GM18861 (cell line): ENCODE measurements around the gene TRHDE.

ENCODE experiments used
- ATAC-seq: cut with Tn5 transposase; IDR thresholded peaks from one replicate; pipeline ENCODE4 v1.9.1; 2021; ENCODE audit not compliant: unreplicated experiment

Gene TRHDE, protein sequence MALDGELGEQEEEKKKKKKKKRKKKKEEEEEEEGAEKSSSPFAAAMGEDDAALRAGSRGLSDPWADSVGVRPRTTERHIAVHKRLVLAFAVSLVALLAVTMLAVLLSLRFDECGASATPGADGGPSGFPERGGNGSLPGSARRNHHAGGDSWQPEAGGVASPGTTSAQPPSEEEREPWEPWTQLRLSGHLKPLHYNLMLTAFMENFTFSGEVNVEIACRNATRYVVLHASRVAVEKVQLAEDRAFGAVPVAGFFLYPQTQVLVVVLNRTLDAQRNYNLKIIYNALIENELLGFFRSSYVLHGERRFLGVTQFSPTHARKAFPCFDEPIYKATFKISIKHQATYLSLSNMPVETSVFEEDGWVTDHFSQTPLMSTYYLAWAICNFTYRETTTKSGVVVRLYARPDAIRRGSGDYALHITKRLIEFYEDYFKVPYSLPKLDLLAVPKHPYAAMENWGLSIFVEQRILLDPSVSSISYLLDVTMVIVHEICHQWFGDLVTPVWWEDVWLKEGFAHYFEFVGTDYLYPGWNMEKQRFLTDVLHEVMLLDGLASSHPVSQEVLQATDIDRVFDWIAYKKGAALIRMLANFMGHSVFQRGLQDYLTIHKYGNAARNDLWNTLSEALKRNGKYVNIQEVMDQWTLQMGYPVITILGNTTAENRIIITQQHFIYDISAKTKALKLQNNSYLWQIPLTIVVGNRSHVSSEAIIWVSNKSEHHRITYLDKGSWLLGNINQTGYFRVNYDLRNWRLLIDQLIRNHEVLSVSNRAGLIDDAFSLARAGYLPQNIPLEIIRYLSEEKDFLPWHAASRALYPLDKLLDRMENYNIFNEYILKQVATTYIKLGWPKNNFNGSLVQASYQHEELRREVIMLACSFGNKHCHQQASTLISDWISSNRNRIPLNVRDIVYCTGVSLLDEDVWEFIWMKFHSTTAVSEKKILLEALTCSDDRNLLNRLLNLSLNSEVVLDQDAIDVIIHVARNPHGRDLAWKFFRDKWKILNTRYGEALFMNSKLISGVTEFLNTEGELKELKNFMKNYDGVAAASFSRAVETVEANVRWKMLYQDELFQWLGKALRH

DNA sequence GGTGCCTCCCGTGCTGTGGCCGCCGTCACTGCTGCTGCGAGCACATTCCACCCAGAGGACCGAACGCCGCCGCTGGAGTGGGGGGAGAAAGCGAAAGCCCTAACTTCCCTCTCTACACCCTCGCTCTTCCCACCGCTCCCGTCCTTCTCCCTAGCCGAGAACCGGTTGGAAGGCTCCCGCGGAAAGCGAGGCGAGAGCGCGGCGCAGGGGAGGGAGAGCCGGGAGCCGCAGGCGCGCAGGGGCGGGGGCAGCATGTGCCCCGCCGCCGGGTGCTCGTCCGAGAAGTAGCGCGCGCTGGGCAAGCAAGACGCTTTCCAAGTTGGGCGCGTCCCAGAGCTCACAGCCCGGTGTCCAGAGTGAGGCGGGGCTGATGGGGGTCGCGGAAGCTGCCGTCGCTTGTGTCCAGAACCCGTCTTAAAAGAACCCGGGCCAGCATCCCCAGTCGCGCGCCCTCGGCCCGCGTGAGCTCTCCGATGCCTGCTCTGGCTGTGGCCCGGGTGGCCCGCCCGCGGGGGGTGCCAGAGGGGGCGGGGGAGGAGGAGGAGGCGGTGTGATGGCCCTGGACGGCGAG, at the start of gene TRHDE:
Gene TRHDE (plus strand): TSS at position 280 of the 571 bp plus-strand sequence. CDS start 274 bp downstream, at position 554.
- ATAC-seq: no peak

DNA sequence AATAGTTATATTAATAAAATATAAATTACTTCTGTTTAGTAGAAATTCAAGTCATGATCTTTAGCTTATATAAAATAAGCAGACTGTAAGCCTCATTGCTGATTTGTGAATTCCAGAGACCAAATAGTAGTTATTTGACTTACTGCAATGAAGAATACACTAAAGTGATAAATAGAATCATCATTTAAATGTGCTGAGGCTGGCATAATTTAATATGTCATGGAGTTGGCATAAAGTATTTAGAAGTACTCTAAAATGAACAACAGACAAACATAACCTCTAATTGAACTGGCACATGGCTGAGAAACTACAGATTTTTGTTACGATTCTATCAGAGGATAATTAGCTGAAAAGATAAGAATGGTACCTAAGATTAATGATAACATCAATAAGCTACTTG, 45.7 kb upstream of the TRHDE start:
- ATAC-seq: no peak

DNA sequence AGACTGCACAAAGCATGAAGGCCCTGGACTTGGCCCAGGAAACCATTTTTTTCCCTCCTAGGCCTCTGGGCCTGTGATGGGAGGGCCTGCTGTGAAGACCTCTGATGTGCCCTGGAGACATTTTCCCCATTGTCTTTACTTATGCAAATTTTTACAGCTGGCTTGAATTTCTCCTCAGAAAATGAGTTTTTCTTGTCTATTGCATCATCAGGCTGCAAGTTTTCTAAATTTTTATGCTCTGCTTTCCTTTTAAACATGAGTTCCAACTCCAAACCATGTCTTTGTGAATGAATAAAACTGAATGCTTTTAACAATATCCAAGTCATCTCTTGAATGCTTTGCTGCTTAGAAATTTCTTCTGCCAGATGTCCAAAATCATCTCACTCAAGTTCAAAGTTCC, 43.7 kb upstream of the TRHDE start:
- ATAC-seq: no peak

DNA sequence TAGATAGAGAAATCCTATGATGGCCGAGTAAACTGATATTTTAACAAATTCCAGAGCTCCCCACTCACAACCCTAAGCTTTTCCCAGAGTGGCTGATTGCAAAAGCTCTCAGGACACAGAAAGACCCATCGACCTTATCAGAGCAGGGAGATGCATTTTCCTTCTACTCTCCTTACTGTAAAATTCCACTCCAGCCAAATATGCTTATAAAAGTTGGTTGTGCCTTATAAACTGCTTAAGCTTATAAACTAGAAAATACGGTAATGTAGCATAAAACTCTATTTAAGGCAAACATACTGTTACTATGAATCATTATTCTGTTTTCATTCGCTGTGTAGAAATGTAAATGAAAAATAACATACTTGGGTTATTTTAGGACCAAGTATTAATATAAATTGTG, 41.6 kb upstream of the TRHDE start:
- ATAC-seq: no peak

DNA sequence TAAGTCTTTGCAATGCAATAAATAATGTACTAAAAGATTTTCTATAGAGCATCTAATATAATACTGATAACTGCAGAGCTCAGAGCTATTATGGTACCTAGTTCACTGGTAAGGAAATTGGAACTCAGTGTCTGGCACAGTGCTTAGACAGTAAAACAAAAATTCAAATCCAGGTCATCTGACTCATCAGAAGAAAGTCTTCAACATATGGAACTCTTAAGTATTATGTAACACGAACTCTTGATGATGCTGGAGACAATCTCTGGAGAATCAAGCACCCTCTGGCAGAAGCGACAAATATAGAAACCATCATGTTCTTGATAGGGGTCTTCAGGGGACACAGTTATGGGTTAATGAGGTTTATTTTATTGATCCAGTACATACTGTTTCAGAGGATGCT, 37.3 kb upstream of the TRHDE start:
- ATAC-seq: no peak

DNA sequence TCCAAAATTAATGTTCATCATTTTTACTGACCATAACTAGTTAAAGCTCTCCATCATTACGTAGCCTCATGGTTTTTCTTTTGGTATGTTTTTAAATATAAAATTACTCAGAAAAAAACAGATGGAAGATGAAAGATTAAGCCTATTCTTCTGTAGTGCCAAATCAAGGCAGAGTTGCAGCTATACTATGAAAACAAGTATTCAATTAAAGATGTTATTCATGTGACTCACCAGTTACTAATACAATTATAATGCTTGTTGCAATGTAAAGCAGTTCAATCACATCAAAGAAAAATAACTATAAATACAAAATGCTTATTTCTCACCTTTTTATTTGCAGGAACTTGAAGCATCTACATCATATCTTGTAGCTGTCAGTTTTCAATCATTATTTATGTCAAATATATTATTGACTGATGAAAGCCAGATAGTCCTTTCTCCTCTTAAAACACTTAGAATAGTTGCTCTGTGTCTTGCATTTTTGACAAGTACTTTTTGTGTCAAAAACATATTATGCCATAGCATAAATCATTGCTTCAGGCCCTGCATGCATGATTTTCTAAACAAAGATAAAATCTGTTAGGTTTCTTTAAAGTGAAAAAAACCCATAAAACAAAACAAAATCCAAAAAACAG, 36.0 kb upstream of the TRHDE start:
- ATAC-seq: no peak

DNA sequence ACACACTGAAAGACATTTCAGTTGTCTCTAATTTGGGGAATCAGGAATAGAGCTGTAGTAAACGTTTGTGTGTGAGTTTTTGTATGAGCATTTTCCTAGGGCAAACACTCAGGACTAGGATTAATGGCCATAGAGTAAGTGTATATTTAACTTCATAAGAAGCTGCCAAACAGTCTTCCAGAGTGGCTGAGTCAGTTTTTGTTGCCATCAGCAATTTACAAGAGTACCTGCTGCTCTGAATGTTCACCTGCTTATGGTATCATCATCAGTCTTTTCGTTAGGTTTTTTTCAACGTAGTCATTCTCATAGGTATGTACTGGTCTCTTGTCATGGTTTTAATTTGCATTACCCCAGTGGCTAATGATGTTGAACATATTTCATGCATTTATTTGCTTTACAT, 30.6 kb upstream of the TRHDE start:
- no peak for ATAC-seq

DNA sequence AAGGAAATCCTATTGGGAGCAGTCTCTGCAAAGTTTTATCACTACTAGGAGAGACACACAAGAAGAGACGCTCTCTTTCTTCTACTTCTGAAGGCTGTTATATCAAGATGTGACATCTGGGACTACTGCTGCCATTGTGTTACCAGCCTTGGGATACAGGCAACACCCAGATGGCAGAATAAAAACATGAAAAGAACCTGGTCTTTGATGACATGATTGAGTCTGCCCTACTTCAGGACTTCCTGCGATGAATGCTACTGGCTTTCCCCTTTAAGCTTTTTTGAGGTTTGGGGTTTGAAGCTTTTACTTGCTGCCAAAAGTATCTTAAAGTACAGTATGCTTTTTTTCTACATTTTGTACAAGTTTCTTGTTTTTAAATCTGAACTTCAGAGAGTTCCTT, 29.2 kb upstream of the TRHDE start:
- ATAC-seq: no peak

DNA sequence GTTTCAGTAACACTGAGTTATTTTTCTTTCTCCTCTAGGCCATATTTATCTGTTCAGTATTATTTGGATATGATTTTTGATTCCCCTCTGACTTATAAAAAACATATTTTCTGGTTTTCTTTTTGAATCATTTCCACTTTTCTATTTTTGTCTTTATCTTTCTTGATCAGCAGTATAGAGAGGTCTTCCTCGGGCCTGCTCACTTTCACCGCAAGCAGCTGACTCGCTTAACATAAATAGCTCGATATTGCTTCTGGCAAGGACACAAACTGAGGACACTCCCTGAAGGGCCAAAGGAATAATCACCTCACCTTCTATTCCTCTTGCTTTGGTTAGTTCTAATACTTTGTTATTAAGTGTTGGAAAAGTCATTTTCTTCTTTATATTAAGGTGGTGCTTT, 25.8 kb upstream of the TRHDE start:
- no peak for ATAC-seq

DNA sequence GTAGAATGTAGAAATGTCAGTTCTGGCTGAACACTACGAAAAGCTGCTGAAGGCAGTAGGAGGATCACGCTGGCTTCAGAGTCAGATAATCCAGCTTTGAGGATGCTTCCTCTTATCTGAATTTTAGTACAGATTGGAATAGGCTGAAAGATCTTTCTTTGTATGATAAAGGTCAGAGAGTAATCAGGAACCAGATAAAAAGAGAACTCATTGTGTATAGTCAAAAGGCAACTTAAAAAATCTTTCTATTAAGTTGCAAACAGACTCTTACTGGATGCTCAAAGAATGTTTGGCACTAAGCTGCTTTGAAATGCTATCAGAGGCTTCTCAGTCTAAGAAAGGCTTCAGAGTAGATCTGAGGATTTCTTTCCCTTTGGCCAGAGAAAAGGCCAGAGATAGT, 21.8 kb upstream of the TRHDE start:
- ATAC-seq: no peak

DNA sequence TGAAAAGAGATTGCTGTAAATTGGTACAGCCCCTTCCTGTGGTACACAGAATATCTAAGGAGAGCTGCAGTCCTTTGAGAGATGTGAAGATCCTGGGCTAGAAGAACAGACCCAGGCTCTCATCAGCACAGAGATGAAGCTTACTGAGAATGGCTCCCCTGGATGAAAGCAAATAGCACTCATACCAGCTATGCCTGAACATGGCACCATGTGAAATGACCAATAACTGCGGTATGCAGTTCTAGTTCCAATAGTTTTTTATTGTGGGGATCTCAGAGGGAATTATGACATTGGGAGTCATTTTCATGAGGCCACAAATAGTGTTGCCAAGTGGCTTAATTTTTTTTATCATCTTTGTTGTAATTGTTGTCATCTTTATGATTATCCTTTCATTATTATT, 15.4 kb upstream of the TRHDE start:
- ATAC-seq: no peak

DNA sequence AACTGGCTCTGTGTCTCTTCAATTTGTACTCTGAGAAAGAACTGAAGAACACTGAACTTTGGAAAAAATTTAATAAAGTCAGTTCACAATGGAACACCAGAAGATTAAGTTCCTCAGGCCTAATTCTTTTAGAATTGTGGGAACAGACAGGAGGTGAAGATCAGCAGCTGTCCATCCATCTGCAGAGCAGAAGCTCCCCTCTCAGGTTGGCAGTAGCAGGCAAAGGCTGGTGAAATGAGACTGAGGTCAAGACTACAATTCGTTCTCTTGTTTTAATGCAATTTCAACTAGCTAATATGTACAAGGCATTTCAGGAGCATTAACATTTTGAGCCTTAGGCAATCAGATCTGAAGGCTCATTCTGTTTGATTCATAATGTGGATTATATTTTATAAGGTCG, 10.3 kb upstream of the TRHDE start:
- no peak for ATAC-seq

DNA sequence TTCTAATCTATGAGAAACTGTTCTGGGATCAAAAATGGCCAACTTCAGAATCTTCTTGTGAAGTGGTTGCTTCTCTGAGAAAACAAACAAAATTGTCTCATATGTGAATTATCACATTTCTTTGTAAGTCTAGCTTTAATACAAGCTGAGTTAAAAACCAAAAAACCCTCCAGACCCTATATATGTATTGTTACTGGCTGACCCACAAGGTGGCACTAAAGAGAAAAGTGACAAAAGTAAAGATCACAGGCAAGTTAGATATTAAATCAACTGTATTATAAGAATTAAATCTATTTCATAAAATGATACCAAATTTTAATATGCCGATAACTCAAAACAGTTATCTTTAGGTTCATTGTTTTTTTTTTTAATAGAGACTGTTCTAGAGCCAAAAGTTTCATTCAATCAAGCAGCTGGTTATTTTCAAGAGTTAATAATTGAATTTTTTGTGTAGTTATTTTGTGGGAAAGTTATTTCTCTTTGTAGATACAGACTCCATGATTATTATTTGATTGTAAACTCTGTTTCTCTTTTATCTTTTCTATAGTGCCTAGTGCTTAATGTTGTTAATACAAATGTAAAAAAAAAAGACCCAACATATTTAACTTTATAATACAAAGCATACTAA, 7.5 kb upstream of the TRHDE start:
- no peak for ATAC-seq

DNA sequence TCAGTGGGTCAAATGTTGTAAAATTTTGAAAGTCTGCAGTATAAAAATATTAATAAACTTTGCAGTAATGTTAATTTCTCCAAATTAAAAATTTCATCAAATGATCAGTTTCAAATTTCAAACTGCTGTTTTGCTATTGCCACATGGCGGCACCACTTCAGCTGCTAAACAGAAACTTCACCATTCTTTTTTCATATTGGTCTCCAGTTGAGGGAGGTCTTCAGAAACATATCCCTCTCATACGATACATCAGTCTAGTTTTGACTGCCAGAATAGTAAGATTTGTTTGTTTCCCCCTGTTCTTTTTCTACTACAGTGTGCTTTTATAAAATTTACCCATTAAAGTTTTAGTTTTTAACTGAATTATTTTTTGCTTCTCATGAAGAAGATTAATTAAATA, 4.2 kb upstream of the TRHDE start:
- no peak for ATAC-seq

DNA sequence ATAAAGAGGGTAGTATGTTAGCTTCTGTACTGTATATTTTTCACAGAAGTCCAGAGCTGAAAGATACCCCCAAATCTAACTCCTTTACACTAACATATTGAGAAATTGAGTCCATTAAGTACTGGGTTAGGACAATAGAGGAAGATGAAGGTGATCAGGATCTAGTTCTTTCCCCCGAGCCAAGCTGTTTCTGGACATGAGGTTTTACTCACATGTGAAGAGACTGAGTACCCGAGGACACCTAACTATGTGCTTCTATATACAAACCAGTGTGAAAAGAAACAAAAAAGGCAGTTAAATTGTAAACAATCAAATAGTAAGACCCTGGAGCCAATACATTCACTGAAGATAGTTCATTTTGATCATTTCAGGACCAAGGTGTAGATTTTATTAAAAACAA, 3.8 kb upstream of the TRHDE start:
- ATAC-seq: no peak

DNA sequence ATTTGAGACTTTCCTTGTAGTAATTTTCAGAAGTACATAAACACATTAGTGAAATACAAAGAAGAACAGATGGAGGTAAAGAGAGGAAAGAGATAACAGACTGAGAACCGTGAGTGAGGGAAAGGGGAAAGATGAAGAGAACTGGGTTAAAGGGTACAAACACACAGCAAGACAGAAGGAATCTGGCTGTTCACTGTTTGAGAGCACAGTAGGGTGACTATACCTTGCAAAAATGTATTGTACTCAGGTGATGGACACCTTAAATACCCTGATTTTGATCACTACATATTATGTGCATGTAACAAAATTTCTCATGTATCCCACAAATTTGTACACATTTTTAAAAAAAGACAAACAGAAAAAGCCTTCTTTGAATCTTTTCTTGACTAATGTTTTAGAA, 2.7 kb upstream of the TRHDE start:
- no peak for ATAC-seq

DNA sequence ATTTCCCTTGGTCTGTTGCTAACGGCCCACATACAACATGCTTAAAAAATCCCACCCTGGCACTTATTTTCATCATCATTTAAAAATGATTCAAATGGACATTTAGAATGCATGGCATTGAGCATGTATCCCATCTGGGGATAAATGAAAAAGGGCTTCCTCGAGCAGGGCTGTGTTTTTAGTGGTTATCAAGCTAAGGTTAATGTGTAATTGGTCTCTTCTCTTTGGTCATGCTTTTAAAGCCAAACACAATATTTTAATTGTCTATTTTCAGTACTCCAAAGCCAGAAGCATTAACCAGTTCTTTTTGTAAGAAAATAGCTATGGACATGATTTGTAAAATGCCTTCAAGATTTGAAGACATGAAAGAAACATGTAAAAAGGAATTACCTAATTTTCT, 1.9 kb upstream of the TRHDE start:
- no peak for ATAC-seq

DNA sequence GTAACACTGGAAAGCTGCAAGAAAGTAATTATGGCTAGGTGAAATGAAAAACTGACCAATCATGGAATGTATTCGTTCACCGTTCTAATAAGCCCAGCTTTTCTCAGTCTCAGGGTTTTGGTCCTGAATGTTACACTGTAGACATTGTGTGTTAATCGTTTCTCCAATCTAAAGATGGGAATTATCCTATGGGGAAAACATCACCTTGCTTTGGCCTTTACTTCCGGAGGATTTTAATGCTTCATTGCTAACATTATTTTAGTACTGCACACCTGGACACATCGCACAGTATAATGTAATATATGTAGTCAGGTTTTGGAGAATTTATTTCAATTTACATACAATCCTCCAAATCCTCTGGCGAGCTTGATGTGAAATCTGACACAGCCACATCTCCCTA, 1.2 kb upstream of the TRHDE start:
- ATAC-seq: no peak

DNA sequence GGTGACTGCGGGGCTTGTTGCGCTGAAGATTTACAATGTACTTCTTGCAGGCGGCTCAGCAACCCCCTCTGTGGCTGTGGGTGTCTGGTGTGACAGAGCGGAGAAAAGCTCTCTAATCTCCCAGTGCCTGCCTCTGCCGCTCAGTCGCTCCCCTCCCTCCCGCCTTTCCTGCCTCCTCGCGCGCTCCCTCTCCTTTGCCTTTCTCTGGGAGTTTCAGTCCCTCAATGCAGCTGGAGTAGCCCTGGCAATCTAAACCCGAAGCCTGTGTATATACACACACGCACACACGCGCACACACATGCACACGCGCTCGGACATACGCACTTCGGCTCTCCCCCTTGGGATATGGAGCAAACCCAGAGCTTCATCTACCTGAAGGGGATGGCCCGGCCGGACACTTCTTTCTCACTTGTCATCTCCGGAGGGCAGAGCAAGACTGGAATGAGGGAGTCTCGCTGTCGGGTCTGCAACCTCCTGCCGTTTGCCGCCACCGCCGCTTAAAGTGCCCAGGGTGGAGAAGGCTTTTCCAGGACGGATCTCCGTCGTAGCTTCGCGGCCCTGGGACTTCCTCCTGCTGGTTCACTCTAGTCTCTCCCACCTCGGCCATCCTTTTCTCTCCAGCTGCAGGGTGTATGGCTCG, 599 bp upstream of the TRHDE start:
- no peak for ATAC-seq
